K562 (cell line): ENCODE results near the gene FASTK. TPM values are rescaled to one million over a fixed set of nuclear protein-coding genes. Genes with fewer than 3 reads are reported as not detected.

Experiments
- CBX3 ChIP-seq, 2 experiments: IDR thresholded peaks; 1 replicate in 1 of 2; 2 replicates in 1 of 2; pipeline ENCODE4 v1.6.1; 2012; ENCODE audit warnings: inconsistent platforms in 2 of 2, low read length in 2 of 2, borderline replicate concordance in 1 of 2, control low read depth in 1 of 2
- IRF9 ChIP-seq: fragments of 450-650 bp; IDR thresholded peaks from 2 replicates; pipeline ENCODE4 v1.6.1; 2016; ENCODE audit warnings: missing biosample characterization, missing genetic modification characterization
- KLF6 ChIP-seq: fragments of 250-450 bp; sonication (Bioruptor Pico); IDR thresholded peaks from 2 replicates; pipeline ENCODE4 v1.4.0; 2020; ENCODE audit warnings: mild to moderate bottlenecking, moderate library complexity, borderline replicate concordance
- MXI1 ChIP-seq: IDR thresholded peaks from 2 replicates; pipeline ENCODE4 v1.6.1; 2011; ENCODE audit warnings: low read depth, mild to moderate bottlenecking, improper control_type of control experiment, low read length
- NCOA4 ChIP-seq: fragments of 450-650 bp; IDR thresholded peaks from 2 replicates; pipeline ENCODE4 v1.6.1; 2018; ENCODE audit warnings: mild to moderate bottlenecking; ENCODE audit not compliant: partially characterized antibody
- U2AF1 ChIP-seq: fragments of 200-400 bp; formaldehyde crosslinking; optimal IDR thresholded peaks from 2 replicates; pipeline ENCODE3; 2017; ENCODE audit warnings: mild to moderate bottlenecking, low read depth, low read length, moderate library complexity
- ZC3H11A ChIP-seq: IDR thresholded peaks from 2 replicates; pipeline ENCODE4 v1.6.1; 2012; ENCODE audit warnings: low read depth, low read length, improper control_type of control experiment
- ZEB2 ChIP-seq: fragments of 450-650 bp; IDR thresholded peaks from 2 replicates; pipeline ENCODE4 v1.6.1; 2016
- ZHX1 ChIP-seq: fragments of 150-350 bp; conservative IDR thresholded peaks from 2 replicates; pipeline ENCODE4 v1.6.1; 2014; ENCODE audit warnings: low read length
- ZNF347 ChIP-seq: fragments of 450-650 bp; formaldehyde crosslinking; IDR thresholded peaks from 2 replicates; pipeline ENCODE4 v1.4.0; 2020; ENCODE audit warnings: low read depth, mild to moderate bottlenecking, moderate library complexity
- ZNF584 ChIP-seq: fragments of 200-800 bp; sonication (Bioruptor generic); IDR thresholded peaks from 2 replicates; pipeline ENCODE4 v1.6.1; 2016; ENCODE audit warnings: low read depth, mild to moderate bottlenecking, missing genetic modification characterization, missing compliant biosample characterization
- polyA plus RNA-seq, 8 experiments: library from polyadenylated mRNA; depleted of rRNA in 4 of 8; stranded (reverse) in 5 of 8; unstranded in 3 of 8; fragments of >200 nt; fragmentation: Nextera tagmentation in 2 of 8; fragmentation: Illumina TruSeq in 1 of 8; extraction: Ambion mirVana in 2 of 8; extraction: Trizol in 1 of 8; gene quantifications; 2 replicates each; pipeline versions ENCODE4 v1.2.1 to v1.2.3, GENCODE V29; 2011 to 2014; ENCODE audit warnings: inconsistent platforms in 1 of 8, missing spikeins in 1 of 8
- total RNA-seq, 7 experiments: library from RNA; depleted of rRNA in 6 of 7; stranded (reverse); fragments of >200 nt in 6 of 7; fragmentation: Illumina TruSeq in 2 of 7; extraction: Trizol in 2 of 7; gene quantifications; 2 replicates each; pipeline versions ENCODE4 v1.2.1 to v1.2.3, GENCODE V29; 2011 to 2021; ENCODE audit warnings: low replicate concordance in 1 of 7

Gene FASTK
- total and polyA plus RNA-seq, 9 of the 15 experiments (the other 6 are each of a cell fraction or from before 2014, with no cell fraction given) = 0.51 to 150 (median 48.2) TPM

- TF ChIP-seq U2AF1 = no peak
- no peak for TF ChIP-seq MXI1
- no peak for TF ChIP-seq CBX3 (IDR thresholded peaks at IDR 0.05; ENCODE audit: borderline replicate concordance in 1 of 2, low read length in 2 of 2)
- no peak for TF ChIP-seq IRF9 (tag)
- peak; percentile 52 for TF ChIP-seq NCOA4
- TF ChIP-seq ZNF347 (CRISPR knock-in tag) = no peak
- no peak for TF ChIP-seq KLF6
- no peak for TF ChIP-seq ZEB2
- TF ChIP-seq ZC3H11A = no peak
- no peak for TF ChIP-seq ZHX1
- no peak for TF ChIP-seq ZNF584 (CRISPR knock-in tag)
- TF ChIP-seq, all 486 proteins: peak for 70
Measured at GRCh38 chr7:151061213-151062110, 19.1 kb downstream of the FASTK start (continued).
